G401.6 (cell line): ENCODE data around the gene ABTB2.

ENCODE experiments used
- FAIRE-seq: peaks from 2 replicates; lab custom pipeline; 2012; peaks lifted over from hg19 to GRCh38; lab: Jason Lieb, UNC

The ABTB2 gene

DNA sequence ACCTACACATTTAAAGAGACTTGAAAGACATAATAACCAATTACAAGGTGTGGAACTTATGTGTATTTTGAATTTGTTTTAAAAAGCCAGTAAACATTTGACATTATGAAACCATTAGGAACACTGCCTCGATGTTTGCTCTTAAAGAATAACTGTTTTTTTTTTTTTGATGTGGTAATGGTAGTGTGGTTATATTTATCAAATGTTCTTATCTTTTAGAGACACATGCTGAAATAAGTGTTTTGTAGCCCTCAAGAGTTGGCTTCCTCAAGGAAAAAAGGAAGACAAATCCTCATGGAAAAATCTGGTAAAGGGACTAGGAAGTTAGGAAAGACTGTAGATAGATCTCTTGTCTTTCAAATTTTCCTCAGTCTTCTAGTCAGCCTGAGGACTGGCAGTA is 2.2 kb upstream of the ABTB2 start:
- FAIRE-seq: no peak

DNA sequence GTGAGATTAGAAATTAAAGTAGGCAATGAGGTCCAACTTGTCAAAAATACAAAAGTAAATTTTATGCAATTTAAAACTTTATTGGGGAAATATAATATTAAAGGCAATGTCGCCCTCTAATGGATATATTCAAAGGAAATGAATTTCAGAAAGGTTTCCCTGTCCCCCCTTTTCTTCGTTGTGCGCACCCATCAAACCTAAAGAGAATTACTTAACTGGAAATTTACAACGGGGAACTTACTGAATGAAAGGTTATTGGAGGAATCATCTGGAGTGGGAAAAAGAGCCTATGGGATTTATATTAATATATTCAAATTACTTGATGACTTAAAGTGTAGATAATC is 1.7 kb upstream of the ABTB2 start:
- no peak for FAIRE-seq

DNA sequence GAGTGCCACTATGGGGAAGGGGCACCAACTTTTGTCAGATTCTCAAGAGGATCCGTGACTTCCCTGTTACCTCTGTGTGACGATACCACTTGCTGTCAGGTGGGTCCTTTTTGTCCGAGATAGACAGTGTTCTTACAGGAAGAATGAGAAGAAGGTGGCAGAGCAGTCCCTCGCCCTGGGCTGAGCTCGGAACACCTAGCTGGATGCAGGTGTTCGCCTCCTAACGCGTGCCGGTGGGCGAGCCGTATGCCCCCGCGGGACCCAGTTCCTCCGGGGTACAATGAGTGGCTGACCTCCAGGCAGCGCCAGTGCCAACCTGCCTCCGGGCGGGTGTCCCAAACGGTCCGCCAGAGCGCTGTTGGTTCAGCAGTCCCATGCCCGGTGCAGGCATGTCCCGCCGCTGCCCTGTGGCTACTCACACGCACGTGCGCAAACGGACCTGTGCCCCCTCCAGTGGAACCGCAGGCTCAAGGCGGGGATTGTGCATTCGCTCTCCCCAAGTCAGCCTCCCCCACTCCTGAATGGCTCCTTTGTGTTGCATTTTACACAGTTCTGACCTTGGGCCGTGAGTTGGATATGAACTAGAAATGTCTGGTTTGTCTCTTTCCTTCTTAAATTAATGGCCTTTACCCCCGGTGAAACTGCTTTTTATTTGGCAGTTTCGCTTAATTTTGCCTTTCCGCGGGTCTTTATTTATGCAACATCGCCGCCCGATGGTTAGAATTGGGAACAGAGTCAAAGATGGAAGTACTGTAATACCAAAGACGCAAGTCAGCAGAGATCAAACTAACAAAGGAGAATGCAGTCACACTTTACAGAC is 1.1 kb upstream of the ABTB2 start:
- FAIRE-seq: peak; percentile 81

DNA sequence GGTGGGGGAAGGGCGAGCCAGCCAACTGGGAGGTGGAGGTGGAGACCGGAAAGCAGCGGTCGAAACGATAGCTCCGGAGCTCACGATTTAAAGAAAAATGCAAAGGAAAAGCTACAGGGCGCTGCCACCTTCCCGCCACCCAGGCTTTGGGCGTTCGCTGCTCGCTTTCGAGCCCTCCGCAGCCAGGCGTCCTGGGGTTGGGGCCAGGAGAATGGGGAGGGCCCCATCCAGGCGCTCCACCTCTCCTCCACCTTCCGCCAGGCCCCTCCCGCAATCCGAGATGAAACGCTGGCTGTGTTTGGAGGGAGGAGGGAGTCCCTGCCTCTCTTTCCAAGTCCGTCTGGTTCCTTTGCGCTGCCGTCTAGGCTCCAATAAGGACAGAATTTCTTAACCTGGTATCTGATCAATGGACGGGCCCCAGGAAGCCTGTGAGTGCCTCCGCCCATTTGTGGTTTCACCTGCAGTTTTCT is 483 bp upstream of the ABTB2 start:
- FAIRE-seq: no peak

DNA sequence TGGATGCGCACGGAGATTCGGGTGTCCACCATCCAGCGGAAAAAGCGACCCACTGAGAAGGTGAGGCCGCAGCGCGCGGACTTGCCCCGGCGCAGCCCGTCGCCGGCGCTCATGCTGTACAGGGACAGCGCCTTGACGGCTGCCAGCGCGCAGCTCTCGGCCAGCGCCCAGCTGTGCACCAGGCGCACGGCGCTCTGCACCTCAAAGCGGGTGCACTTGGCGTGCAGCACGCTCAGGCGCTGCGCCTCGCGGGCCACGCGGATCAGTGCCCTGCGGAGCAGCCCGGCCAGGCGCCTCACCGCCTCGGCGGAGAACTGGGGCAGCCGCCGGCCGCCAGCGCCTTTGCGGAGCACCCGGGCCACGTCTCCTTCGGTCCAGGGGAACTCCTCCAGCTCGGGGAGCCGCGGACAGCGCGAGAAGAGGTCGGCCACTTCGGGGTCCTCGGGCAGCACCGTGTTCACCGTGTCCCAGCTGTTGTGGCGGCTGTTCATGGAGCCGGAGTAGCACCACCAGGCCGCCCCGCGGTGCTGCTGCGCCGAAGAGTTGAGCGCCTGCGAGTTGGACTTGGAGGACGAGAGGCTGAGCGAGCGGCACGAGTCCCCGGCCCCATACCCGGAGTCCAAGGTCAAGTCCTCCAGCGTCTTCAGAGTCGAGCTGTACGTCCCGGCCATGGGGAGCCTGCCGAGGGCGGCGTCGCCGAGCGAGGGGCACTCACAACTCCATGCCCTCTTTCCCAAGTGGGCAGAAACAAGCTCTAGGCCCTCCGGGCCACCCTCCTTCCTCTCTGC is 703 bp downstream of the ABTB2 start:
- FAIRE-seq: no peak

DNA sequence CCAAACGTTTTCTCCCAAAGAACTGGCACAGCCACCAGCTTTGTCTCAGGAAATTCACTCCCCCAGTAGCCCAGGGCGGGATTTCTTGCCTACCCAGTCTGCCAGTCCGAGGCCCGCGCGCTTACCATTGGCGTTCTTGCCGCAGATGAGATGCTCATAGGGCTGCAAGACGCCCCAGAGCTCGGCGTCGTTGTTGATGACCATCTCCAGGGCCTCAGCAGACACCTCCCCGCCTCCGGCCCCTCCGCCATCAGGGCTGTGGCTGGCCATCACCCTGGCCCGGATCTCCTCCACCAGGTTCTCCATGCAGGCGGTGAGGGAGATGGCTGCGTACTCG is 1.3 kb downstream of the ABTB2 start:
- no peak for FAIRE-seq

DNA sequence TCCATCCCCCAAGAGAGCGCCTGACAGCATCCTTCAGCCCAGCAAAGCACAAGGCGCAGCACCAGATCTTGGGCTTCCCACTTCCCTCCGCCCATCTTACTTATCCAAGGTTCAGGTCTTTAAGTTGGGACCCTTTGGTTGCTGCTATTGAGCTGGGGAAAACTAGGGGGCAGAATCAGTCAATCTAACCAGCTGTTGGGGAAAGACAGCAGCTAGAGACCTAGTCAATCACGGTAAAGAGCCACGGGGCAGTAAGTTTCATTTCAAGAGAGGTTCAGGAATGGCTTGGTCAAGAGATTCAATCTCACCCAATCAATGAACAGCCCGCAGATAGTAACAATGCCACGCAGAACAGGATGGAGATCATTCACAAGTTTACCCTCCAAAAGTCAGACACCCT is 1.7 kb downstream of the ABTB2 start:
- no peak for FAIRE-seq

DNA sequence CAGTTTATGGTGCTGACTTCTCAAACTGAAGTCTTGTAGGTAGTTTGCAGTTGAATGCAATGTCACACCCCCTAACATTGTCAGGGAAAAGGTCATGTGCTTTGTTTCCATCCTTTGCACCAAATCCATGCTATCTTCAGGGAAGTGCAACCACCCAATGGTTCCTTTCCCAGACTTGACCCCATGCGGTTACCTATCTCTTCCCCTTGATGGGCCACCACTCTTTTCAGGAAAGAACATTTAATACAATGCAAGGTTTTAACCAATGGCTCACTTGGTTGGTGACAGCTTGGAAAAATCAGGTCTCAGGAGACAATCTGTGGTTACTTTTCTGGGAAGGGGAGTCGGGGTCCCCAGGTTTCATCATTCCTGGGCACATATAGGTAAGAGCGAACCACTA is 2.1 kb downstream of the ABTB2 start:
- no peak for FAIRE-seq

DNA sequence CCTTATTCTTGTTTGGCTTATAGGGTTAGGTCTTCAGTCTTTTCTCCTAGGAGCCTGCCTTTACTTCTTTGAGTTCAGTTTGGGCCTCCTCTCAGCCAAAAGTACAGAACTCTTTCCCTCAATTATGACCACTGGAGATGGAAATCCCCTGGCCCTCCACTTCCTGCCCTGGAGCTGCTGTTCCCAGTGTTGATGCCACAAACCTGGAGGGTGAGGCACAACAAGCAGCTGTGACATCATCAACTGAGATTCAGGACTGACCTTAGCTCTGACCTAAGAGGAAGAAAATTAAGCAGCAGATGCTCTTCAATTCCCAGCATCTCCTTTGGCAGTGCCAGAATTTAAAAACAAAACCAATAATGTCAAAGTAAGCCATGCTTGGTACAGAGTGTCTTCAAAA is 3.0 kb downstream of the ABTB2 start:
- FAIRE-seq: no peak

DNA sequence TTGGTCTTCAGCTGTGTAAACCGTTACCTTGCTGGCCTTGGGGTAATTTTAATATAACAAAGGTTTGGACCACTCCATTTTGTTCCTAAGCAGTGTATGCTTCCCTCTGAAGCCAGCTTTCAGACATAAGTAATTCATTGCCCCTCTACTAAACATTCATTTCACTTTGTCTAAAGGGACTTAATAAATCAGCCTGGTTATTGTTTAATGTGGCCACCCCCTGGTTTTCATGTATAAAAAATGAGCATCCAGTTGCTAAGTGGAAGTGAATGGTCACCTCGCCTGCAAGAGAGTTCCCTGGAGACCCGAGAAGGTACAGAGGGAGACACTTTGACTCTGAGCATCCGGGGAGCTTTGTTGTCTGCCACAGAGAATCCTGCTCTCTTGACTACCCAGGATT is 3.9 kb downstream of the ABTB2 start:
- no peak for FAIRE-seq

DNA sequence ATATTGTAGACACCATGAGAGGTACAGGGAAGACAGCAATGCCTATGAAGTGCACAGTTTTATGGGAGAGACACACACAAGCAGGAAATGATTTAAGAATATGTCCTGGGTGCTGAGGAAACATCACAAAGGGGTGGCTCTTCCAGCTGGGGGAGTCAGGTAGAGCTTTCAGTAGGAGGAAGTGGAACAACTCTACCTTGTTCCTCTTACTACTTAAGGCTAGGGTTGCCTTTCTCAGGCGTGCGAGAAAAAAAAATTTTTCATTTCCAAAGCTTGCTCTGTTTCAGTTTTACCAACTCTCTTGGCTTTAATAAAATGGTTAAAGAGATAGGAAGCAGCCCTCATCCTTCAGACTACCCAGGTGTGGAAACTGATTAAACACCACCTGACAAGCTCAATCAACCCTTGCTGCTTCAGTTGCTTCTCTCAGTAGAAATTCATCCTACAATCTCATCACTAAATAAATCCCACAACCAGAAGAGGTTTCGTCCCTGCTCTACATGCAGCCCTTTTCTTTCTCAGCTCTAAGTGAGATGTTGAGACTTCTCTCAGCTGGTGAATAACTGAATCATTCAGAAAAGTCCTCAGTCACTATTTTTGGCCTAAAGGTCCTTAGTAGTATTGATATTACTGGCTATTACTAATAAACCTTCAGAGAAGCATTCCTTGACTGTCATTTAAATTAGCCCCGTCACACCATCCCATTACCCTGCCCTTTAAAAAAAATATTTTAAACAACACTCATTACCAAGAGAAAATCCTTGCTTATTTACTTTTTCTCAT is 5.9 kb downstream of the ABTB2 start:
- FAIRE-seq: no peak

DNA sequence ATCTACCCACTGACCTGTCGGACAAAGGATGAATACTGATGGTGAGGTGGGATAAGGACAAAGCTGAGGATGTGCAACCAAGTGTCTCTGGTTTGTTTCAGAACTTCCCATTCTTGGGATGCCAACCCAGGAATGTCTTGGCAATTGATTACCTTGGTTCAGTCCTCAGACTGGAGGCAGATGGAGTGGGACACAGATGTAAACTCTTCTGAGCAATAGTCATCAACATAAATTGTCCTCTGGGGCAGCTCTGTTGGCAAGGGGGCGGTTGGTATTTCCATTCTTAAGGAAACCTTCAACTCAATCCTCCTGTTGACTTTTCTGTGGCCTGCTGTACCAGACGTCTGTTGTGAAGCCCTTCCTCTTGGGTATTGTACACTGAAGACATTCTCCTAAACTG is 6.8 kb downstream of the ABTB2 start:
- no peak for FAIRE-seq

DNA sequence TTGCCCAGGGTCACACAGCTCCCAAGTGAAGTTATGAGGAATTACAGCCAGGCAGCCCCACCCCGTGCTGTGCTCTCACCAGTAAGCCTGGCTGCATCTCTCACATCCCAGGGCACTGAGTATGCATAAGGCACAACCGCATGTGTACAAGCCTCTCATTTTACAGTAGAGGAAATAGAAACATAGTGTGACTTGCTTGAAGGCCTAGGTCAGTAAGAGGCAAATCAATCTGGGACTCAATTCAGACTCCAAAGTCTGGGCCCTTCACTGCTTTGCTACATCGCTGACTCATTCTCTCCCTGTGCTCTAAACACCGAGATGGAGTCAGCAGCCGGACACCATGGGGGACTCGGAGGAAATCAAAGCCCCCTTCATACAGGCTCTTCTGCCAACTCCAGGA is 7.9 kb downstream of the ABTB2 start:
- no peak for FAIRE-seq

DNA sequence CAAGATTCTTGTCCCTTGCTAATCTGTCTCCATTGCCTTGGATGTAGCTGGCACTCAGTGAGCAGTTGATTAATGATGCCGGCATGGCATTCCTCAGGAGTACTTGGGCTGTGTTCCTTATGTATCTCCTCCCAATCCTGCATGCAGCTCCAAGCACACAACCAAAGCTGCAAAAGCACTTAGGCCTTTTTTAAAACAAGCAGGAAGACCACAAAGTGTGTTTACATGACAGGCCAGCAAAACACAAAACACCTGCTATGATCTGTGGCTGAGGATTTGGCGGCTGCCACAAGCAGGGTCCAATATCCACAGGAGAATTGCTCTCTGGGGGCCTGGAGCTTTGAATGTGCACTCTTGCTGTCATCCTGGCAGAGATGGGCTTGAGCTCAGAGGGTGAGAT is 8.9 kb downstream of the ABTB2 start:
- no peak for FAIRE-seq

DNA sequence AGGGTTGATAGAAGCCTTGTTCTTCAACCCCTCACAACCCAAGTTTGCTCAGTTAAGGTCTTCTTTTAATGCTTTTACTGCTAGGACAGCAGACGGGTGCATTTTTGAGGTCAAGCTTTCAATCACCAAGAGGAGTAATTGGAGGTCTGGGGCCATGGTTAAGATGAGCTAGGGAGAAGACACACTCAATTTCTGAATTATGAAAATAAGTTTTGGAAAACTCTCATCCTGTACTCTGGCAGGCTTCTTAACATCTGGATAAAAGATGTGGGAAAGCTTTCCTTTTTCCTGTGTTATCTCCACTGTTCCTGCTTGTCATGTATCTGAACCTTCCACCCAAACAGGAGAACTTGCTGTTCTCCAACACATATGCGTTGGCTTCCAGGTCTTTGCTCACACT is 9.7 kb downstream of the ABTB2 start:
- FAIRE-seq: no peak

DNA sequence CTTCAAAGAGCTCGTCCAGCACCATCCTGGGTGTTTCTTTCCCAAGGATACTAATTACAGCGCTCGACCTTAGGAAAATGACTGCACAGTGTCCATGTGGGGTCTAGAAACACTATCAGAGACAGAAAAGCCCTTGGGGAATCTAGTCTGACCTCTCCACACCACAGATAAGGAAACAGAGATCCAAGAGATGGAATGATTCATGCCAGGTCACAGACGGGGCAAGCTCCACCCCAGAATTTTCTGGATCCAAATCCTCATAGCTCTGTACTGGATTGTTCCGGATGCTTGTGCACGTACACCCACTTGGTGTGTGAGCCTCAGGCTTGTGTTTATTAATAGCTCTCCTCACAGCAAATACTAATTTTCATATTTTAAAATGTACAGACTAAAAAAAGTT is 11.3 kb downstream of the ABTB2 start:
- no peak for FAIRE-seq

DNA sequence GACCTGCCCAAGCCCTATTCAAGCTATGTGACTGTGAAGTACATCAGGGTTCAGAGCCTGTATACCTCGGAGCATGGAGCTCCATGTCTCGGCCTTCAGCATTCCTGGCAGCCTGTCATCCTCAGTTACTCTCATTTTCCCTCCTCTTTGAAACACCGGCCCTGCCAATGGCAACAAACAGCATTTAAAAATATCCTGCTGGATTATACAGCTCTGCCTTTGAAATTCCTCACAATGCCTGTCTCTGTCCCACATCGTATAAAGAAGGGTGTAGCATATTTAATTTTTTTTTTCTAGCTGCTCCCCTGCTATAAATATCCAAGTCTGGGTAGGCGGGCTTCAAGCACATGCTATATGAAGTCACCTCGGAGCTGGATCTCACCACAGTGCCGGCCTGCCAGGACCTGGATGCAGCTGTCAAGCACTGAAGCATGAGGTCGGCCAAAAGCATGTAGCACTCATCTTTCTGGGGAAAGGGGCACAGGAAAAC is 11.8 kb downstream of the ABTB2 start:
- no peak for FAIRE-seq

DNA sequence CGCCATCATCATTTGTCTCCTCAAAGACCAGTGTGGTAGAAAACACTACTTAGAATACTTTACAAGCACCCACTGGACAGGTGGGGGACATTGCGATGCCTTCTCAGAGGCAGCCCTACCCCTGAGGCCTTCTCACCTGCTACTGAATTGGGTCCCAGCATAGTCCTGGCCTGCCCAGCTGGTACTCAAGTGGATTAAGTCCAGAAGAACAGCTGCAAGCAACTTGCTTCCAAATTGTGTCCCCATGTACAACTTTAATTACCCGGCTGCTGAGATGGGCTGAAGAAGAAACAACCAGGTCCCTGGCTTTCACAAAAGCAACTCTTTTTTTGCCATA is 12.3 kb downstream of the ABTB2 start:
- no peak for FAIRE-seq

DNA sequence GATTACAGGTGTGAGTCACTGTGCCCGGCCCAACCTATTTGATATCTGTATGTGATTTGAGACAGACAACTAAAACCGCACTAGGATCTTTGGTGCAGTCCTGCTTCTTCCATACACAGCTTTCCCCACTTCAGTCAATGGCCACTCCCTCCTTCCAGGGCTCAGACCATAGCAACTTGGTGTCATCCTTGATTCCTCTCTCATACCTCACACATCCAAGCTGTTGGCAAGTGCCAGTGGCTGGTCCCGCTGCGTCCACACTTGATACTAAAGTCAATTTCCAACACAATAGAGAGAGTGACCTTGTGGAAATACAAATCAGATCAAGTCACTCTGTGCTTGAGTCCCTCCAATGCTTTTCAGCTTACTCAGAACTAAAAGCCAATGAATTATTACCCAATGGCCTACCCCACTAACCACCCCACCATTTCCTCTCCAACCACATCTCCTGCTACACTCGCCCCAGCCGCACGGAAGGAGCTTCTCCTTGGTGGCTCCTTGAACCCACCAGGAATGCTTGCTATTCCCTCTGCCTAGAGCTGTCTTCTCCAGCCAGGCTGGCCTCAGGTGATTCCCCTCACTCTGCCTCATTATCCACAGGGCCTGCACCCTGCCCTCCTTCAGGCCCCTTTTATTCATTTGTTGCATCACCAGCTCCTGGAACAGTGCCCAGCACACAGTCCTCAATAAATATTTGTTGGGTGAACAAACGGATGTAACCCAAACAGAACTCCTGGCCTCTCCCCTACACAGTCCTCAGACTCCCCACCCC is 12.9 kb downstream of the ABTB2 start:
- FAIRE-seq: no peak

DNA sequence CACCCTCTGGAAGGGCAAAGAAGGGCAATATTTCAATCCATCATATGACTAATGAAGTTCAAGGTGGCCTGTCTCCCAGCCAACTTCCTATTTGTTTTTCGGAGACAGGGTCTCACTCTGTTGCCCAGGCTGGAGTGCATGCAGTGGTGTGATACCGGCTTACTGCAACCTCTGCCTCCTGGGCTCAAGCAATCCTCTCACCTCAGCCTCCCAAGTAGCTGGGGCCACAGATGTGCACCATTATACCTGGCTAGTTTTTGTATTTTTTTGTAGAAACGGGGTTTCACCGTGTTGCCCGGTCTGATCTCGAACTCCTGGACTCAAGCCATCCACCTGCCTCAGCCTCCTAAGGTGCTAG is 13.4 kb downstream of the ABTB2 start:
- no peak for FAIRE-seq

DNA sequence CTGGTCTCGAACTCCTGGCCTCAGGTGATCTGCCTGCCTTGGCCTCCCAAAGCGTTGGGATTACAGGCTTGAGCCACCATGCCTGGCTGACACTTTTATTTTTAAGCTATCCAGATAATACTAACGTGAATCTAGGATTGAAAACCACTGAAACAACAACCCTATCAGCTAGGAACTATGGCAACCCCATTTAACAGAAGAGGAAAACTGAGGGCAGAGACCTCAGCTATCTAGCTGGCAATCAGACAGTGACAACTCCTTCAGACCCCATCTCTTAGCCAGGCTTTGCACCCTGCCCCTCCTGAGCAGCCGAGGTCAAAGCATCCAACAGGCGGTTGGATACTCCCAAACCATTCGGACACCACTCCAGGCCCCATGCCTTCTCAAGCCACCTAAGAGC is 14.1 kb downstream of the ABTB2 start:
- no peak for FAIRE-seq

DNA sequence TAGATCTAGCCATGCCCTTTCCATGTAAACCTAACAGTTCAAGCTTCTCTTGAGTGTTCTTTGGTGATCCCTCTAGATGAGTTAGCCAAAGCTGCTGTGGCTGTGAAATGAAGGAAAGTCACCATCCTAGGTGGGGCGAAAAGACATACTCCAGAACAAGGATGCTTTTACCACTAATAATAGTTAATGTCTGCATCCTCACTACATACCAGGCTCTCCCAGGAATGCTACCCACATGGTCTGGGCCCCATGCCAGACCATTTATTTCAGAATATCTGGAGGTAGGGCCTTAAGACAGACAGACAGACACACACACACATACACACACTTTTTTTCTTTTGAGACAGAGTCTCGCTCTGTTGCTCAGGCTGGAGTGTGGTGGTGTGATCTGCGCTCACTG is 14.7 kb downstream of the ABTB2 start:
- no peak for FAIRE-seq
